Activated CD8-positive, alpha-beta T cell treated with anti-CD3 and anti-CD28 coated beads, Interleukin-2, amount 10 ng/mL, durations not matched to agents 7 days and 5 days (primary cell): Measurements from ENCODE around the gene KCNJ12. TPM values are rescaled to one million over a fixed set of nuclear protein-coding genes. Genes with fewer than 3 reads are reported as not detected.
"Not testable (repeated sequence)": the region's sequence is repeated elsewhere in the genome, so short reads cannot be mapped to it uniquely, and the experiment has no call there.

Source experiments
- ATAC-seq: fragments of 150-1000 bp; cut with Tn5 transposase; one replicate; pipeline ENCODE4 v1.10.0; 2021; ENCODE audit warnings: moderate library complexity
- CTCF ChIA-PET: fragments of 350-600 bp; sonication (Branson Sonifier 250); formaldehyde crosslinking; loops from one replicate; lab custom pipeline; 2021; ENCODE audit warnings: antibody characterized with exemption; lab: Charles Lee
- POLR2A ChIA-PET: fragments of 350-600 bp; sonication (Branson Sonifier 250); formaldehyde crosslinking; loops from one replicate; lab custom pipeline; 2021; ENCODE audit warnings: antibody characterized with exemption; lab: Charles Lee
- DNase-seq: peaks from one replicate; pipeline ENCODE4 v3.0.0-alpha.2; 2020
- H3K27ac Mint-ChIP-seq: one replicate; pipeline ENCODE4 v1.8.0; 2021; ENCODE audit warnings: mild to moderate bottlenecking, mixed read lengths
- H3K27me3 Mint-ChIP-seq: one replicate; pipeline ENCODE4 v1.8.0; 2021; ENCODE audit warnings: low read depth, mixed read lengths
- H3K36me3 Mint-ChIP-seq: one replicate; pipeline ENCODE4 v1.8.0; 2021; ENCODE audit warnings: low read depth, mixed read lengths
- H3K4me1 Mint-ChIP-seq: one replicate; pipeline ENCODE4 v1.8.0; 2021; ENCODE audit warnings: low read depth, mixed read lengths
- H3K4me3 Mint-ChIP-seq: one replicate; pipeline ENCODE4 v1.8.0; 2021; ENCODE audit warnings: mild to moderate bottlenecking, mixed read lengths
- H3K9me3 Mint-ChIP-seq: one replicate; pipeline ENCODE4 v1.8.0; 2022; ENCODE audit warnings: mixed read lengths; ENCODE audit not compliant: insufficient read depth
- total RNA-seq, 2 experiments: library from RNA; stranded (reverse); gene quantifications; one replicate each; pipeline ENCODE4 v1.2.3, GENCODE V29; 2021

Gene KCNJ12
- total RNA-seq, 2 experiments from 2014 or later = not detected

DNA sequence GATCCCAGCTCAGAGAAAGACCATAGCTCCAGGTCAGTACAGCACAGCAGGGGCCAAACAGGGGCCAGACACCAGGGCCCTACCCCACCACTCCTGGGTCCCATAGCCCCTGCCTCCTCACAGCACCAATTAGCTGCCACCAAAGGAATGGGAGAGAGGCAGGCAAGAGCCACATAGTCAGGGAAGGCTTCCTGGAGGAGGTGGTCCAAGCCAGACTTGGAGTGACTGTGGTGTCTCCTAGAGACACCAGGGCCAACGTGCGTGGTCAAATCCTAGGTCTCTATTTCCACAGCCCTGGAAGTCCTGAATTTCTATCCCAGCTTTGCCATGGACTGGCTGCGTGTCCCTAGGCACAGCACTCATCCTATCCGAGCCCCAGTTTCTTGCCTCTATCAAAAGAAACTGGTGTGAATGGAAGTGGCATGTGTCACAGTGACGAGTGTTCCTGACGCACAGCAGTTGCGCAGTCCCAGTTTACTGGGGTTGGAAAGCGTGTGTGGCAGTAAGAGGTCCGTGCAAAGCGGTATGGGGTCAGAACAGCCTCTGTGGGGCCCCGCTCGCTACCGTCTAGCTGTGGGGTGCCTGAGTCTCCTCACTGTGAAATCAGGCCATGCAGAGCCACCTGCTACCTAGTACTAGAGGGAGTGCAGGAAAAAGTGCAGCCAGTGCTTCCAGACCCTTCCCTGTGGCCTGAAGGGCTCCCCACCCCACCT, 23.5 kb downstream of the KCNJ12 start:
- CTCF ChIA-PET = no interaction called here
- Mint-ChIP-seq H3K4me1 (no peaks in the 10 kb centered on the region), H3K9me3 (peaks cover 4% of the 10 kb centered on the region), H3K27ac (no peak overlapping the region), H3K36me3 (no peaks in the 10 kb centered on the region), H3K27me3 (no peaks in the 10 kb centered on the region), H3K4me3 (no peak overlapping the region)
- POLR2A ChIA-PET = no interaction called here
- DNase-seq = no peak
- ATAC-seq = no peak

- H3K9me3 Mint-ChIP-seq, POLR2A ChIA-PET: not testable (repeated sequence)
Measured at GRCh38 chr17:21400187-21400569, 24.0 kb downstream of the KCNJ12 start.

GRCh38 chr17:21400816-21401593, 24.8 kb downstream of the KCNJ12 start:
- ChIA-PET CTCF (no interaction called here), POLR2A (no interaction called here)
- H3K4me3 Mint-ChIP-seq = no peak overlapping the region

More at GRCh38 chr17:21400187-21400569, 24.0 kb downstream of the KCNJ12 start:
- H3K27ac Mint-ChIP-seq, CTCF ChIA-PET, ATAC-seq, H3K4me3 Mint-ChIP-seq, H3K4me1 Mint-ChIP-seq, DNase-seq, H3K36me3 Mint-ChIP-seq, H3K27me3 Mint-ChIP-seq: not testable (repeated sequence)

DNA sequence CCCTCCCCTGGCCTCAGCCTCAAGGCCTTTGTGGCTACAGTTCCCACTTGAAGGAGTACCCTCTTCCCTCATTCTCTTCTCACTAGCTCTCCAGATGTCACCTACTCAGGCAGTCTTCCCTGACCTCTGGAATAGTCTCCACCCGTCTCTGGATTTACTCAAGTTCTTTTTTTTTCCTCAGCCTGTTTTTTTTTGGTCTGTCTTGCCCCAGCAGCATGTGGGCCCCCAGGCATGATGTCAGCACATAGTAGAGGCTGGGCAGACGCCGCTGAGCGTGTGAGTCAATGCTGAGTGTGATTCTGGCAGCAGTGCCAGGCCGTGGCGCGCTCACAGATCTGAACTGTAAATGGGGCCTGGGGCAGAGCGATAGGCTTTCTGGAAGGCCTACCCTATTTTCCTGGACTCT, 26.0 kb downstream of the KCNJ12 start:
- H3K9me3 Mint-ChIP-seq, H3K36me3 Mint-ChIP-seq, H3K4me1 Mint-ChIP-seq, H3K27ac Mint-ChIP-seq, POLR2A ChIA-PET, ATAC-seq, H3K4me3 Mint-ChIP-seq, CTCF ChIA-PET, H3K27me3 Mint-ChIP-seq, DNase-seq: not testable (repeated sequence)

More at GRCh38 chr17:21400816-21401593, 24.8 kb downstream of the KCNJ12 start:
- ATAC-seq = no peak
- DNase-seq = no peak
- Mint-ChIP-seq H3K4me1 (no peaks in the 10 kb centered on the region), H3K27ac (no peak overlapping the region), H3K27me3 (no peaks in the 10 kb centered on the region), H3K9me3 (peaks cover 4% of the 10 kb centered on the region), H3K36me3 (no peaks in the 10 kb centered on the region)

GRCh38 chr17:21402926-21403325, 26.8 kb downstream of the KCNJ12 start:
- H3K4me3 Mint-ChIP-seq, POLR2A ChIA-PET, H3K9me3 Mint-ChIP-seq, H3K4me1 Mint-ChIP-seq, H3K36me3 Mint-ChIP-seq, H3K27ac Mint-ChIP-seq, CTCF ChIA-PET, ATAC-seq, H3K27me3 Mint-ChIP-seq, DNase-seq: not testable (repeated sequence)

DNA sequence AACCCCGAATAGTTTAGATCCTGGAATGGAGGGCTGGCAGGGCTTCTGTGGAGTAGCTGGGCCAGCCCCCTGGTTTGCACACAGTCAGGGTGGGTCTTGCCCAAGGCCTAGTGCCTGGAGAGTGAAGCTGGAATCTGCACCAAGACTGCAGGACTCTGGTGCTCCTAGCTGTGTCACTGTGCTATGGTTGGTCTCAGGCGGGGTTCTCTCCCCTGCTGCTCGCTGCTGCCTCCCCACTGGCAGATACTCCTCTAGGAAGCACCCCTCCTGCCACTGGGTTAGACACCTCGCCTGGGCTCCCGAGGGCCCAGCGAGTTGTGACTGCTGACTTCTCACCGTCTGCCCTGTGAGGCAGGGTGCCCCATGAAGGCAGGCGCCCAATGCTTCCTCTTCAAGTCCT, 27.9 kb downstream of the KCNJ12 start:
- CTCF ChIA-PET, DNase-seq, POLR2A ChIA-PET, ATAC-seq, H3K27ac Mint-ChIP-seq, H3K27me3 Mint-ChIP-seq, H3K36me3 Mint-ChIP-seq, H3K9me3 Mint-ChIP-seq, H3K4me3 Mint-ChIP-seq, H3K4me1 Mint-ChIP-seq: not testable (repeated sequence)

DNA sequence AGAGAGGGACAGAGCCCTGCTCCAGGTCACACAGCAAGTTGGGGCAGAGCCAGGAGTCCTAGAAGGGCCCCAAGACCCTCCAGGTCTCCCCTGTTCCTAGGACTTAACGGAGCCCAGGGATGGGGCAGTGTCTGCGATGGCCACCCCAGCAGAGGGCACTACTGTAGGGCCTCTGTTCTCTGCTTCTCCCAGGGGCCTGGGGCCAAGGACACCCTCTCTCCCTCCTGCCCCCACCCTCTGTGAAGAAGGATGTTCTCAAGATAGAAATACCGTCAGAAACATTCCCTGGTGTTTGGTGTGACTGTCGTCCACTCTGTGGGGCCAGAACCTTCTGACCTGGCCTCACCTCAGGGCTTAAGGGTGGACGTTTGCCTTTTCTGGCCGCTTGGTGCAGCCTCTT, 28.4 kb downstream of the KCNJ12 start:
- CTCF ChIA-PET, H3K9me3 Mint-ChIP-seq, H3K4me1 Mint-ChIP-seq, H3K27ac Mint-ChIP-seq, H3K36me3 Mint-ChIP-seq, H3K27me3 Mint-ChIP-seq, H3K4me3 Mint-ChIP-seq, POLR2A ChIA-PET, ATAC-seq, DNase-seq: not testable (repeated sequence)

GRCh38 chr17:21404956-21405731, 29.0 kb downstream of the KCNJ12 start:
- ATAC-seq, H3K27ac Mint-ChIP-seq, DNase-seq, CTCF ChIA-PET, H3K27me3 Mint-ChIP-seq, H3K4me3 Mint-ChIP-seq, H3K4me1 Mint-ChIP-seq, POLR2A ChIA-PET, H3K36me3 Mint-ChIP-seq, H3K9me3 Mint-ChIP-seq: not testable (repeated sequence)

GRCh38 chr17:21405904-21406400, 29.8 kb downstream of the KCNJ12 start:
- not testable (repeated sequence) for H3K4me3 Mint-ChIP-seq, H3K27me3 Mint-ChIP-seq

GRCh38 chr17:21406616-21407404, 30.7 kb downstream of the KCNJ12 start:
- H3K27ac Mint-ChIP-seq, H3K4me3 Mint-ChIP-seq, H3K36me3 Mint-ChIP-seq, ATAC-seq, DNase-seq, H3K9me3 Mint-ChIP-seq, H3K27me3 Mint-ChIP-seq, CTCF ChIA-PET, POLR2A ChIA-PET, H3K4me1 Mint-ChIP-seq: not testable (repeated sequence)

More at GRCh38 chr17:21405904-21406400, 29.8 kb downstream of the KCNJ12 start:
- ATAC-seq, DNase-seq, H3K27ac Mint-ChIP-seq, CTCF ChIA-PET, H3K4me1 Mint-ChIP-seq, H3K9me3 Mint-ChIP-seq, POLR2A ChIA-PET, H3K36me3 Mint-ChIP-seq: not testable (repeated sequence)

DNA sequence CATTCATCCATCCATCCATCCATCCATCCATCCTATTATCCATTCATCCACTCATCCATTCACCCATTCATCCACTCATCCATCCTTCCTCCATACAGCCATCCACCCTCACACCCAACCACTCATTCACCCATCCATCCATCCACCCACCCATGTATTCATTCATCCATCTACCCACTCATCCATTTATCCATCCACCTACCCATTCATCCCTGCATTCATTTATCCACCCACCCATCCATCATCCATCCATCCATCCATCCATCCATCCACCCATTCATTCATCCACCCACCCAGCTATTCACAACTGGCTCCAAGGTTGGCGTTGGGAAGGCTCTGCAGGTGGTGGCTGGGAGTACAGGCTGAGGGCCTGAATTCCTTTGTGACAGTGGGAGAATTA, 31.6 kb downstream of the KCNJ12 start:
- CTCF ChIA-PET, POLR2A ChIA-PET, H3K4me3 Mint-ChIP-seq, ATAC-seq, H3K36me3 Mint-ChIP-seq, H3K27me3 Mint-ChIP-seq, DNase-seq, H3K9me3 Mint-ChIP-seq, H3K27ac Mint-ChIP-seq, H3K4me1 Mint-ChIP-seq: not testable (repeated sequence)
